ENCODE results near the gene PLCB4.

DNA sequence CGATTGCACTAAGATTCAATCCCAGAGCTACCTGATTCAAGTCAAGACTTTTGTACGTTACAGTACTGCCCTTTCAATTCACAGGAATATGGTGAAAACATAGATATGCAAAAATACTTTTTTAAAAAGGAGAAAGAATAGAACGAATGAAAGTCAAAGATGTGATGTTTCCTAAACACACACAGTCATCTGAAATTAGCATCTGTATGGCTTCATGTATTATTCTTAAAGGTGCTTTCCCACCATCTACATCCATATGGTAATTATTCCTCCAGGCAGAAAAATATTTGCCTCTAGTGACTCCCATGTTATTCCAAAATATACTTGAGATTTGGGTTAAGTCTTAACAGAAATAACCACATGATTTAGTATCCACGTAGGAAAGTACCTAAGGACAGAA, 330.0 kb downstream of the PLCB4 start:
- TF ChIP-seq POLR2A (IDR thresholded peaks at IDR 0.05; ENCODE audit: low read depth, low read length), result no peak
- no peak for TF ChIP-seq TAF1 (IDR thresholded peaks at IDR 0.05; ENCODE audit: low read depth, low read length)
- no peak for TF ChIP-seq POLR2AphosphoS5 (IDR thresholded peaks at IDR 0.05; ENCODE audit: low read depth, low read length)
- no peak for TF ChIP-seq SPI1 (IDR thresholded peaks at IDR 0.05; ENCODE audit: low read depth, low read length)
- TF ChIP-seq PAX5 (IDR thresholded peaks at IDR 0.05; ENCODE audit: insufficient read depth, low read length, severe bottlenecking), result no peak
